GM23248 (cell line): ENCODE results near the gene NPAS2. TPM values are rescaled to one million over a fixed set of nuclear protein-coding genes. Genes with fewer than 3 reads are reported as not detected.

Experiments
- DNase-seq: peaks from one replicate; pipeline ENCODE4 v3.0.0-alpha.2; 2015
- H2AFZ ChIP-seq: fragments of 200-600 bp; sonication (generic); 2 replicates; pipeline ENCODE4 v1.6.1; 2016; ENCODE audit warnings: antibody characterized with exemption
- H3F3A ChIP-seq: fragments of 200-600 bp; sonication (generic); 2 replicates; pipeline ENCODE4 v1.6.1; 2016; ENCODE audit warnings: mild to moderate bottlenecking, antibody characterized with exemption, mixed run types; ENCODE audit not compliant: insufficient read depth
- H3K27ac ChIP-seq: fragments of 200-600 bp; sonication (generic); 2 replicates; pipeline ENCODE4 v1.5.1; 2016; ENCODE audit warnings: mild to moderate bottlenecking
- H3K27me3 ChIP-seq: fragments of 200-600 bp; sonication (generic); replicated peaks from 2 replicates; pipeline ENCODE4 v1.6.1; 2016; ENCODE audit warnings: mild to moderate bottlenecking; ENCODE audit not compliant: insufficient read depth
- H3K36me3 ChIP-seq: fragments of 200-600 bp; sonication (generic); 2 replicates; pipeline ENCODE4 v1.6.1; 2016; ENCODE audit warnings: low read depth, mild to moderate bottlenecking
- H3K4me1 ChIP-seq: fragments of 200-600 bp; sonication (generic); 2 replicates; pipeline ENCODE4 v1.6.1; 2016; ENCODE audit warnings: mild to moderate bottlenecking; ENCODE audit not compliant: insufficient read depth
- H3K4me2 ChIP-seq: fragments of 200-600 bp; sonication (generic); one replicate; pipeline ENCODE4 v1.6.1; 2016; ENCODE audit warnings: mild to moderate bottlenecking; ENCODE audit not compliant: unreplicated experiment
- H3K4me3 ChIP-seq: fragments of 200-600 bp; sonication (generic); 2 replicates; pipeline ENCODE4 v1.5.1; 2016; ENCODE audit warnings: mild to moderate bottlenecking
- H3K79me2 ChIP-seq: fragments of 200-600 bp; sonication (generic); 2 replicates; pipeline ENCODE4 v1.6.1; 2016; ENCODE audit warnings: mild to moderate bottlenecking; ENCODE audit not compliant: insufficient read depth
- H3K9ac ChIP-seq: fragments of 200-600 bp; sonication (generic); 2 replicates; pipeline ENCODE4 v1.6.1; 2016; ENCODE audit warnings: mild to moderate bottlenecking
- H3K9me2 ChIP-seq: fragments of 200-600 bp; sonication (generic); 2 replicates; pipeline ENCODE4 v1.6.1; 2016; ENCODE audit warnings: mixed run types, mild to moderate bottlenecking, moderate library complexity; ENCODE audit not compliant: insufficient read depth
- H3K9me3 ChIP-seq: fragments of 200-600 bp; sonication (generic); one replicate; pipeline ENCODE4 v1.6.1; 2017; ENCODE audit warnings: low read depth
- H4K20me1 ChIP-seq: fragments of 200-600 bp; sonication (generic); 2 replicates; pipeline ENCODE4 v1.6.0; 2016; ENCODE audit not compliant: insufficient read depth
- EZH2 ChIP-seq: fragments of 200-600 bp; sonication (generic); IDR thresholded peaks from 2 replicates; pipeline ENCODE4 v1.6.1; 2018; ENCODE audit warnings: antibody characterized with exemption, mild to moderate bottlenecking; ENCODE audit not compliant: insufficient read depth, poor library complexity, severe bottlenecking
- EZH2phosphoT487 ChIP-seq: fragments of 200-600 bp; sonication (generic); IDR thresholded peaks from 2 replicates; pipeline ENCODE4 v1.6.1; 2018; ENCODE audit warnings: antibody characterized with exemption, moderate library complexity, mild to moderate bottlenecking, low read depth; ENCODE audit not compliant: insufficient read depth
- WGBS, 2 experiments: methylation state at CpG; one replicate each; pipeline ENCODE4 v1.1.6; 2015 to 2017; ENCODE audit warnings: low lambda C conversion rate in 2 of 2, low coverage in 1 of 2; ENCODE audit errors: missing lambda C conversion rate in 2 of 2; 5-methylcytosine and 5-hydroxymethylcytosine counted together
- in situ Hi-C: fragments of 300-500 bp; cut with MboI; formaldehyde crosslinking; loops from 2 replicates; pipeline ENCODE4 v1.15.0; 2020
- polyA plus RNA-seq: library from polyadenylated mRNA; unstranded; fragments of >200 nt; fragmentation: Nextera tagmentation; extraction: Ambion mirVana; gene quantifications from 2 replicates; pipeline ENCODE4 v1.2.1, GENCODE V29; 2016
- total RNA-seq: library from RNA; depleted of rRNA; stranded (reverse); fragments of >200 nt; shearing (Covaris generic); gene quantifications from 2 replicates; pipeline ENCODE4 v1.2.3, GENCODE V29; 2014

The NPAS2 gene
- total and polyA plus RNA-seq, 2 experiments from 2014 or later = 3.8 to 10.8 TPM

GRCh38 chr2:100820273-100820522 lies 259 bp downstream of the NPAS2 start:
- WGBS, 2 experiments = 0 to 1% methylated on average over 21 to 24 of the region's 43 CpGs
- Histone ChIP-seq H4K20me1 (no peaks in the 10 kb centered on the region), H3K4me3 (peak overlapping the region; percentile 72), H3K36me3 (no peaks in the 10 kb centered on the region), H3K27me3 (no peaks in the 10 kb centered on the region), H3K4me1 (peaks cover 22% of the 10 kb centered on the region), H3K4me2 (peak overlapping the region; percentile 61), H3K9me2 (no peaks in the 10 kb centered on the region), H3K9ac (peak overlapping the region; percentile 67), H3K27ac (no peak overlapping the region), H3F3A (peaks cover 11% of the 10 kb centered on the region), H2AFZ (peak overlapping the region; percentile 54), H3K9me3 (no peaks in the 10 kb centered on the region), H3K79me2 (peaks cover 6% of the 10 kb centered on the region; the same call in 1 of the 2 replicates)
- in situ Hi-C loops = no loop called here
- no peak for DNase-seq
- TF ChIP-seq EZH2 (no peak), EZH2phosphoT487 (no peak)

GRCh38 chr2:100820523-100821254 lies 750 bp downstream of the NPAS2 start:
- no peaks in the 10 kb centered on the region for H3K27me3 ChIP-seq
- H3F3A ChIP-seq = peaks cover 11% of the 10 kb centered on the region
- H3K79me2 ChIP-seq = peaks cover 6% of the 10 kb centered on the region; the same call in 1 of the 2 replicates
- no peaks in the 10 kb centered on the region for H3K36me3 ChIP-seq
- peak overlapping the region; percentile 61 for H3K4me2 ChIP-seq
- in situ Hi-C loops = no loop called here
- TF ChIP-seq EZH2phosphoT487 (no peak), EZH2 (no peak)
- no peaks in the 10 kb centered on the region for H3K9me3 ChIP-seq
- H3K4me3 ChIP-seq = peak overlapping the region; percentile 72
- H3K27ac ChIP-seq = no peak overlapping the region
- no peaks in the 10 kb centered on the region for H4K20me1 ChIP-seq
- 9 to 10% methylated on average over 50 to 55 of the region's 60 CpGs for WGBS, 2 experiments
- H3K9me2 ChIP-seq = no peaks in the 10 kb centered on the region
- H3K9ac ChIP-seq = peak overlapping the region; percentile 67
- peaks cover 22% of the 10 kb centered on the region for H3K4me1 ChIP-seq
- peak; percentile 14 for DNase-seq
- H2AFZ ChIP-seq = peak overlapping the region; percentile 54

- H3K9me3 ChIP-seq = no peaks in the 10 kb centered on the region
- in situ Hi-C loops = no loop called here
- H3F3A ChIP-seq = peaks cover 11% of the 10 kb centered on the region
- H3K4me3 ChIP-seq = peak overlapping the region; percentile 72
- TF ChIP-seq EZH2 = no peak
- H2AFZ ChIP-seq = no peak overlapping the region
- H3K27ac ChIP-seq = no peak overlapping the region
- H3K27me3 ChIP-seq = no peaks in the 10 kb centered on the region
- H3K9ac ChIP-seq = no peak overlapping the region
- peak; percentile 12 for DNase-seq
- H3K36me3 ChIP-seq = no peaks in the 10 kb centered on the region
- H3K9me2 ChIP-seq = no peaks in the 10 kb centered on the region
- H3K79me2 ChIP-seq = peaks cover 6% of the 10 kb centered on the region; the same call in 1 of the 2 replicates
- H3K4me1 ChIP-seq = peaks cover 22% of the 10 kb centered on the region
- WGBS, 2 experiments = 87 to 91% methylated on average over 14 of the region's 14 CpGs
- peak overlapping the region; percentile 61 for H3K4me2 ChIP-seq
- H4K20me1 ChIP-seq = no peaks in the 10 kb centered on the region
Measured at GRCh38 chr2:100821255-100821910, 1.4 kb downstream of the NPAS2 start.

- Histone ChIP-seq H3K4me1 (peaks cover 22% of the 10 kb centered on the region), H3K79me2 (peaks cover 6% of the 10 kb centered on the region; the same call in 1 of the 2 replicates), H4K20me1 (no peaks in the 10 kb centered on the region)
Measured at GRCh38 chr2:100821911-100822265, 1.9 kb downstream of the NPAS2 start.

More at GRCh38 chr2:100821911-100822265, 1.9 kb downstream of the NPAS2 start:
- Histone ChIP-seq H3K9ac (no peak overlapping the region), H3K9me3 (no peaks in the 10 kb centered on the region), H3K4me2 (peak overlapping the region; percentile 61), H3K9me2 (no peaks in the 10 kb centered on the region), H3K36me3 (no peaks in the 10 kb centered on the region), H3K27me3 (no peaks in the 10 kb centered on the region), H3F3A (peaks cover 11% of the 10 kb centered on the region), H3K4me3 (peak overlapping the region; percentile 72), H2AFZ (no peak overlapping the region), H3K27ac (no peak overlapping the region)
- no peak for TF ChIP-seq EZH2
- no peak for TF ChIP-seq EZH2phosphoT487
- WGBS, 2 experiments = 62 to 63% methylated on average over 9 of the region's 9 CpGs
- in situ Hi-C loops = no loop called here
- DNase-seq = no peak
